Ovary (tissue), 3 donors: ENCODE data around the gene TBCE.

ENCODE experiments used
- CTCF ChIP-seq, 3 donors: fragments of 450-650 bp in 2 of 3; fragments of 200-600 bp in 1 of 3; IDR thresholded peaks; one replicate each; pipeline versions ENCODE4 v1.5.1 to v1.8.0; 2016 to 2022; ENCODE audit warnings: antibody characterized with exemption in 3 of 3, mild to moderate bottlenecking in 1 of 3
- POLR2A ChIP-seq: fragments of 450-650 bp; IDR thresholded peaks from one replicate; pipeline ENCODE4 v1.6.1; 2017; ENCODE audit warnings: antibody characterized with exemption, mild to moderate bottlenecking, moderate library complexity
- donor health status: DM: no; HTN: no; CAD: no.

DNA sequence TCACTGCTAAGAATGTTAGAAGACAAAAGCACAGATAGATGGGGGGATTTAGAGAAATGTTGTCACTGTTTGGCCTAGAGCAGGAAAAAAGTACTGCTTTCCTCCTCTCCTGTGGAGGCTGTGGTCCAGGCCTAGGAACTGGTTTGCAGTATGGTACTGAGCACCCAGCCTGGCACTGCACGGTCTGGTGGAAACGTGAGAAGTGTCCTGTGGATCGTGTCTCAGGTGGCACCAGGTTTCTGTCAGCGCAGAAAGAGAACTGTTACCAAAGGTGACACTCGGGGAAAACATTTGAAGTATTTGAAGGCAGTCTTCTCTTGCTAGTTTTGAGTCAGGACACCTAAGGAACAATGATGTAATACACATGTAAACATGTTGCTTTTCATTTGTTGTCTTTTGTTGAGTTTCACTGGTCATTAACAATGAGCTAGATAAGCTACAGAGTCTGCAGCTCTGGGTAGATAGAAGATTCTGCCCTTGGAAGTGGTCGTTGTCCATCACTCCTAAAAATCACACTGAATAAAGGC is 74.0 kb downstream of the TBCE start:
- TF ChIP-seq CTCF (IDR thresholded peaks at IDR 0.05), result no peak
- TF ChIP-seq POLR2A, result no peak
